ENCODE results near the gene SNED1.

DNA sequence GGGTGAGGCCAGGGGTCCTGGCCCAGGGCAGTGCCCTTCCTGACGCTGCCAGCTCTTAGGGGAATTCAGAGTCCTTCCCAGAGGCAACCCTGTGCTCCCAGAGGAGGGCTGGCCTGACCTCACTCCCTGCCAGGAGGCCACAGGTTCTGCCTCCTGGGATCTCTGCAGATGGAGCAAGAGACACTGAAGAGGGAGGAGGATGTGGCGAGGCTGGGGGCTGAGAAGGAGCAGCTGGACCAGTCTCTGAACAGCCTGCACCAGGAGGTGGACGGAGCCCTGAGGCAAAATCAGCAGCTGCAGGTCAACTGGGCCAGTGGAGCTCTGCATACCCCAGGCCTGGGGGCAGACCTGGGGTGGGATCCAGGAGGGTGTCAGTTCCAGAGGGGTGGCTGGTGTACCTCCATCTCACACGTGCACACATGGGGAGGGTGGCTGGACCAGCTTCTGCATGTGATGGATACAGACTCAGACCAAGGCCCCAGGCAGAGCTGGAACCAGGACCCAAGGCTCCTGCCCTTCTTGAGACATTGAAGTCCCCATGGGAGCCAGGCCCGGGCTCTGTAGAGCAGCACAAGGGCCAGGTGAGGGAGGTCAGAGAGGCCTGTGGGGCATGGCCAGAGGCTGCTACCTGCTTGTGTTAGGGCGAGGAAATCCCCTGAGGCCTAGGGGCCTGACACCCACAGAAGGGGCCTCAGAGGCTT, 9.7 kb upstream of the SNED1 start:
- no peak for TF ChIP-seq EZH2 (IDR thresholded peaks at IDR 0.05; ENCODE audit: borderline replicate concordance, low read depth, low read length, severe bottlenecking)
- TF ChIP-seq, protein P1, sequence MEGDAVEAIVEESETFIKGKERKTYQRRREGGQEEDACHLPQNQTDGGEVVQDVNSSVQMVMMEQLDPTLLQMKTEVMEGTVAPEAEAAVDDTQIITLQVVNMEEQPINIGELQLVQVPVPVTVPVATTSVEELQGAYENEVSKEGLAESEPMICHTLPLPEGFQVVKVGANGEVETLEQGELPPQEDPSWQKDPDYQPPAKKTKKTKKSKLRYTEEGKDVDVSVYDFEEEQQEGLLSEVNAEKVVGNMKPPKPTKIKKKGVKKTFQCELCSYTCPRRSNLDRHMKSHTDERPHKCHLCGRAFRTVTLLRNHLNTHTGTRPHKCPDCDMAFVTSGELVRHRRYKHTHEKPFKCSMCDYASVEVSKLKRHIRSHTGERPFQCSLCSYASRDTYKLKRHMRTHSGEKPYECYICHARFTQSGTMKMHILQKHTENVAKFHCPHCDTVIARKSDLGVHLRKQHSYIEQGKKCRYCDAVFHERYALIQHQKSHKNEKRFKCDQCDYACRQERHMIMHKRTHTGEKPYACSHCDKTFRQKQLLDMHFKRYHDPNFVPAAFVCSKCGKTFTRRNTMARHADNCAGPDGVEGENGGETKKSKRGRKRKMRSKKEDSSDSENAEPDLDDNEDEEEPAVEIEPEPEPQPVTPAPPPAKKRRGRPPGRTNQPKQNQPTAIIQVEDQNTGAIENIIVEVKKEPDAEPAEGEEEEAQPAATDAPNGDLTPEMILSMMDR (IDR thresholded peaks at IDR 0.05; ENCODE audit: borderline replicate concordance, extremely low read depth, low read length, poor library complexity, severe bottlenecking), result no peak
